HepG2 (cell line): ENCODE data around the gene FAM193A.

Experiments used
- ARID5B ChIP-seq: IDR thresholded peaks from 2 replicates; pipeline ENCODE4 v1.4.0; 2020; ENCODE audit warnings: mild to moderate bottlenecking, missing genetic modification reagents
- CHCHD3 ChIP-seq: sonication (generic); formaldehyde crosslinking; IDR thresholded peaks from 2 replicates; pipeline ENCODE4 v1.8.0; 2022; ENCODE audit warnings: mild to moderate bottlenecking, missing genetic modification reagents, moderate library complexity
- CTCF ChIP-seq: sonication (generic); formaldehyde crosslinking; IDR thresholded peaks from 2 replicates; pipeline ENCODE4 v1.5.0; 2020; ENCODE audit warnings: mild to moderate bottlenecking, missing genetic modification reagents, moderate library complexity
- KAT2B ChIP-seq: fragments of 150-350 bp; IDR thresholded peaks from 2 replicates; pipeline ENCODE4 v1.6.1; 2014; ENCODE audit warnings: low read depth, low read length, borderline replicate concordance
- MAFG ChIP-seq: sonication (generic); formaldehyde crosslinking; IDR thresholded peaks from 2 replicates; pipeline ENCODE4 v1.5.1; 2020; ENCODE audit warnings: mild to moderate bottlenecking, missing genetic modification reagents
- POLR2A ChIP-seq, 2 experiments: IDR thresholded peaks; 2 replicates each; pipeline ENCODE4 v1.6.1; 2011; ENCODE audit warnings: low read depth in 2 of 2, low read length in 2 of 2, mild to moderate bottlenecking in 1 of 2, moderate library complexity in 1 of 2; ENCODE audit not compliant: insufficient read depth in 1 of 2
- RAD21 ChIP-seq: fragments of 450-650 bp; formaldehyde crosslinking; IDR thresholded peaks from 2 replicates; pipeline ENCODE4 v1.5.0; 2020; ENCODE audit warnings: mild to moderate bottlenecking
- ZNF10 ChIP-seq: sonication (generic); formaldehyde crosslinking; IDR thresholded peaks from 2 replicates; pipeline ENCODE4 v1.4.0; 2020; ENCODE audit warnings: mild to moderate bottlenecking, low read depth, missing genetic modification reagents, borderline replicate concordance
- ZNF660 ChIP-seq: sonication (generic); formaldehyde crosslinking; IDR thresholded peaks from 2 replicates; pipeline ENCODE4 v1.5.1; 2020; ENCODE audit warnings: mild to moderate bottlenecking, low read depth, missing genetic modification reagents, borderline replicate concordance

GRCh38 chr4:2507259-2507658 is 29.2 kb upstream of the FAM193A start:
- TF ChIP-seq KAT2B (no peak), ZNF10 (no peak), POLR2A (IDR thresholded peaks at IDR 0.05; ENCODE audit: insufficient read depth in 1 of 2, low read depth in 2 of 2, low read length in 2 of 2) (no peak), MAFG (CRISPR knock-in tag) (no peak), CHCHD3 (CRISPR knock-in tag) (no peak), ARID5B (CRISPR knock-in tag) (no peak), CTCF (CRISPR knock-in tag) (no peak), ZNF660 (CRISPR knock-in tag) (no peak), RAD21 (CRISPR knock-in tag) (no peak)
